Left kidney (tissue), 2 donors: ENCODE results near the gene ENG. TPM values are rescaled to one million over a fixed set of nuclear protein-coding genes. Genes with fewer than 3 reads are reported as not detected.
"Not testable (repeated sequence)": the region's sequence is repeated elsewhere in the genome, so short reads cannot be mapped to it uniquely, and the experiment has no call there.

Experiments
- DNase-seq: peaks from one replicate; pipeline ENCODE4 v3.0.0-alpha.2; 2013
- polyA plus RNA-seq: library from polyadenylated mRNA; unstranded; fragments of 120-200 nt; gene quantifications from one replicate; pipeline ENCODE4 v1.2.1, GENCODE V29; 2013; ENCODE audit not compliant: insufficient read length

Gene ENG
- polyA plus RNA-seq, 1 donor, result 53.5 TPM

DNA sequence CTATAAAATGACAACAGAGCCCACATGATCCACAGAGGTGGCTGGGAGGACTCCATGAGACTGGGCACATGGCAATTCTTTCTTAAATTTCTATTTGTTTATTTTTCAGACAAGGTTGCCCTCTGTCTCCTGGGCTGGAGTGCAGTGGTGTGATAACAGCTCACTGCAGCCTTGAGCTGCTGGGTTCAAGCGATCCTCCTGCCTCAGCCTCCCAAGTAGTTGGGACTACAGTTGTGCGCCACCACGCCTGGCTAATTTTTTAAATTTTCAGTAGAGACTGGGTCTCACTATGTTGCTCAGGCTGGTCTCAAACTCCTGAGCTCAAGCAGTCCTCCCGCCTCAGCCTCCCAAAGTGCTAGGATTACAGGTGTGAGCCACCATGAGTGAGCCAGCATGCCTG lies 8.8 kb downstream of the ENG start:
- not testable (repeated sequence) for DNase-seq

DNA sequence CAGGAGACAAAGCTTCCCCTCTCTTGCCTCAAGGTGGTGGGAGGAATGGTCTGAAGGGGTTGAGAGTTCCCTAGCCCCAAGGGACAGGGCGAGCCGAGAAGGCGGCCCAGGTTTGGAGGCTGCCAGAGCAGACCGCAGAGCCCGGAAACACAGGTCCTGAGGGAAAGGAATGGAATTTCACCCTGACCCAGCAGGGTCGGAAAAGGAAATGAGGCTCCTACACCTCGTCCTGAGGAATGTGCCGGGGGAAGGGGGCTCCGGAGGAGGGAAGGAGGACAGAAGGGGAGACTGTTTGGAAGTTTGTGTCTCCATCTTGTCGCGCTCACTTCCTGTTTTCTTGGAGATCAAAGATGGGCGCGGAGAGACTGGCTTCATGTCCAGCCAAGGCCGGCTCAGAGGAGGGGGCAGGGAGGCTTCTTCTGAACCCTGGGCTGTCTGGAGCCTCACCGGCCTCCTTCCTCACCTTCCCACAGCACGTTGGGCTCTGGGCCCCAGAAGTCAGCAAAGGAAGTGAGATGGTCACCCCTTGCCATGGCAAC lies 9.6 kb downstream of the ENG start:
- no peak for DNase-seq

GRCh38 chr9:127841087-127841835 lies 13.2 kb downstream of the ENG start:
- DNase-seq, result no peak

DNA sequence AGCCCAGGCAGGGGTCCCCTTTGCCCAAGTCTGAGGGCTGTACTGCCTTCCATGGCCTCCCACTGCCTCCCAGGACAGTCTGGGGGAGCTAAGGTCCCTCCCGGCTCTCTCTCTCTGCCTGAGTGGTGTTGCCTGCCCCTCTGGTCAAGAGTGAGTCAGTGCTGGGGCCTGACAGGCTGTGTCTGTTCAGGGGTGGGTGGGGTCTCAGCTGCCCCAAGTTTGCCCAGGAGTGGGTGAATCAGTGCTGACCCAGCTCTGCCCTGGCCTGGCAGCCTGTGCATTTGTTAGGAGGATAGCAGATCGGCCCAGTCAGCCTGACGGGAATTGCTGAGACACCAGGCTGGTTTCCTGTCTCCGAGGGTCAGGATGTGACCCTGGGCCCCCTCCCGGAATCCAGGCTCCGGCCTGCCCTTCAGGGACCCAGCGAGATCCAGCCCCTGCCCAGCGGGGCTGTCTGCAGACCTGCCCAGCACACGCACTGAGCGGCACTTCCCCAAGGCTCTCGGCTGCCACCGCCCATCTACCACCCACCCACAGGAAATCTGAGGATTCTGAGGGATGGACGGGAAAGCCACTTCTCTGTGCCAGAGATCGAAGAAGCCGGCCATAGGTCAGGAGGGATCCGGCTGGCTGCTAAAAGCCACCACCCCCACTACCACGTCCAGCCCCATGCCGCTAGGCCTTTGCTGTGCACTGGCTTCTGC lies 15.9 kb downstream of the ENG start:
- no peak for DNase-seq

- DNase-seq, result no peak
These were observed 17.1 kb downstream of the ENG start for GRCh38 chr9:127837346-127837745.

DNA sequence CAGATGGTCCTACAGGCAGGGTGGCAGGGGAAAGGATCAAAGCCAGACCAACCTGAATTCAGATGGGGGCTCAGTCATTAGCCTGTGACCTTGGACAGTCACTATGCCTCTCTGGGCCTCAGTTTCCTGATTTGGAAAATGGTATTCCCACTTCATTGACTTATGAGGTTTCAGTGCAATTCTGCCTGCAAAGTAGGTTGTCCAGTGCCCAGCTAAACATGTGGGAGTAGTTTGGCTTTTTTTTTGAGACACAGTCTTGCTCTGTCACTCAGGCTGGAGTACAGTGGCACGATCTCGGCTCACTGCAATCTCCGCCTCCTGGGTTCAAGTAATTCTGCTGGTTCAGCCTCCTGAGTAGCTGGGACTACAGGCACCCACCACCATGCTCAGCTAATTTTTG lies 17.9 kb downstream of the ENG start:
- DNase-seq, result not testable (repeated sequence)

DNA sequence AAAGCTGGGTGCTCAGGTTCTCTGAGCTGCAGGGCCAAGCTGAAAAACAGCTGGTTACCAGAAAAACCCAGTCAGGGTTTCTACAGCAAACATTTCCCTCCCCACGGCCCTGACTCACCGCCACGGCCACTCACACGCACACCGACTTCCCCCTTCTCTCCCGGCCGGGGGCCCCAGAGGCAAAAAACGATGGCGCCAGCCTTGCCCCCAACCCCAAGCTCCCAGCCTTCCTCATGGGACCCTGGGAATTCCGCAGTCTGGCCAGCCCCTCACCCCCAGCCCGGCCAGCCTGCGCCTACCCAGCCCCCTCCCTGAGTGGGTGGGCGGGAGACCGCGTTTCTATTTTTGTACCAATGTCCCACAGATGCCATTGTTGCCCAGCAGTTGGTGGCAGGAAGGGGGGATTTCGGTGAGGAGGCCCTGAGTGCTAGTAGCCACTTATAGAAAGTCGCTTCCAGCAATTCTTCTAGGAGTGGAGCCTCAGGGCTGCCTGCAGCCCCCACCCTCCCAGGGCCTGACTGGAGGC lies 18.4 kb downstream of the ENG start:
- no peak for DNase-seq

DNA sequence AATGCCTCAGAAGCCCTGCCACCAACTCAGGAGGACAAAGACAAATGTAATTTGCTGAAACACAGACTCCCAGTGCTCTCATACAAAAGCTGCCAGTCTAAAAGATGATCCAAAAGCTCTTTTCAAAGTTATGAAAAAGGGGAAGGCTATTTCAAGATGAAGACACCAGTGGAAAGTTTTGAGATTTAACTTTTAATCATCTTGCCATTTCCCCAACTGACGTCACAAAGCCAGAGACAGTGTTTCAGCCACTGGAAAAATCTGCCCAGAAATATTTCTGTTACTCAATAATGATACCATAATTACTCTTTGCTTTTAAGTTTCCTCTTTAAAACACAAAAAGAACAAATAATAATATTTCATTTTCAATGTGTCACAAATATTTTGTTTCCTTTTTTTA lies 20.9 kb downstream of the ENG start:
- DNase-seq, result no peak

GRCh38 chr9:127832248-127832647 lies 22.2 kb downstream of the ENG start:
- DNase-seq, result no peak

DNA sequence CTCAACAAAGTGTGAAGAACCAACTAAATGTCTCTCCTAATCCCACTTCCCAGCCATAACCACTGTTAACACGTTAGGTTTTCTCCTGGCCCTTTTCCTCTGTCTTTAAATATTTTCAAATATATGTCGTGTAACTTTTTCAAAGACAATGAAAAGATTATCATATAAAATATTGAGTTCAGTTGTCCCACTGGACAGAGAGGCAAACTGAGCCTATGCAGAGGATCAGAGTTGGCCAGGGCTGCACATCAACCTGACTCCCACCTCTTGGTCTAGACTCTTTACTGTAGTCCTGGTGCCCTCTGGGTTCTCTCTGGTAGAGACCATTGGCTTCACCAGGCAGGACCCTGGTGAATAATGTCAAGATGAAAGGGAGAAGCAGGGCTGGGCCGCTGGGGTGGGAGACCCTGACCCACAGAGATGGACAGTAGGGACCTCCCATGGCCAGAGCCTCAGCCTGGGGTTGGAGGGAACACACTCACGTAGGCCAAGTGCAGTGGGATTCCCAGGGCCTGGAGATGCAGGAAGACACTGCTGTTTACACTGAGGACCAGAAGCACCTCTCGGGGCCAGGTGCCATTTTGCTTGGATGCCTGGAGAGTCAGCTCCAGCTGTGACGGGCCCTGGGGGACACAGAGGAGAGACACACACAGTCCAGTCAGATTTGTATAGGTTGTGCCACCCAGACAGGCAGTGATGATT lies 25.1 kb downstream of the ENG start:
- no peak for DNase-seq

DNA sequence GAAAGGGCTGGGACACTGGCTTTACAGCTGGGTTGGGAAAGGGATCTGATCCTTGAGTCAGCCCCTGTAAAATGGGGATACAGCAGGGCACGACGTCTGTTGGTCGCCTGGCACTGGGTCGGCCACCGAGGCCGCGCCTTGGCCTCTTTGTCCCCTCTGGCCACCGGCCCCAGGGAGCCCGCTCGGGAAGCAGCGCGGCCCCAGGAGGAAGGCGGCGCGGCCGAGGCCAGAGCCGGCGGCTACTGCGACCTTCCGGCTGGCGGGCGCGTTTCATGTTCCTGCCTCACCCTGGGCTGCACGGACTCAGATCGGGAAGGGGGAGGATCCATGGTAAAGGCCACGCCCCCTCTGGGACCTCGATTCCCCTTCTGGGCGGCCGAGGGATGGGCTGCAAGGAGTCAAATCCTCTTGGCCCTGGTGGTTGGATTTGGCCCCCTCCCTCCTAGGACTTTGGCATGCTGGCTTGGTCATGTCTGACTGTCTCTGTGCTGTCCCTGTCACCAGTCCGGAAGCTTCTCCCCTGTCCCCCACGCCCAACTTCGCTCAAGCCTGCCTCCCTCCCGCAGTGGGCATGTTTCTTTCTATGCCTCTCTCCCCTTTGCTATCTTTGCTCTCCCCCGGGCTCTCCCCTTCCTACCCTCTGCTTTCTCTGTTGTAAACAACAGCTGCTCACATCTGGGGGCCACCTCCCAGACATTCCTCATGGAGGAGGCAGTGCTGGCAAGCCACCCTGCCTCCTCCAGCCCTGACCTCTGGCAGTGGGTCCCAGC lies 26.0 kb downstream of the ENG start:
- peak; percentile 86 for DNase-seq

GRCh38 chr9:127826253-127826913 lies 28.1 kb downstream of the ENG start:
- no peak for DNase-seq

GRCh38 chr9:127825319-127826051 lies 29.0 kb downstream of the ENG start:
- no peak for DNase-seq

DNA sequence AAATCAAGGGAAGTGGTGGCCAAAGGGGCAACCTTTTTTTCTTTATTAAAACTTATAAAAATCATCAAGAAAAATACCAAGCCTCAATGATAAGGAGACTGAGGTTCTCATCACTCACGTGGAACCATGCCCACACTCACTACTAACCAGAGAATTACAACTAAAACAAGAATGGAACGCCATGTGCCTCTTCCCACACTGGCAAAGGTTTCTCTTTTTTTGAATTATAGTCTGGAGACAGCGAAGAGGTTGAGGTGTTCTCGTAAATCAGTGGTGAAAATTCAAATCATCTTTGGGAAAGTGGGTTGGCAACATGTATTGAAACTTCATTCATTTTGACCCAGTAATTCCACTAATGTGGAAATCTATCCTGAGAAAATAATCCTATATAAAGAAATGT lies 32.4 kb downstream of the ENG start:
- DNase-seq, result no peak

DNA sequence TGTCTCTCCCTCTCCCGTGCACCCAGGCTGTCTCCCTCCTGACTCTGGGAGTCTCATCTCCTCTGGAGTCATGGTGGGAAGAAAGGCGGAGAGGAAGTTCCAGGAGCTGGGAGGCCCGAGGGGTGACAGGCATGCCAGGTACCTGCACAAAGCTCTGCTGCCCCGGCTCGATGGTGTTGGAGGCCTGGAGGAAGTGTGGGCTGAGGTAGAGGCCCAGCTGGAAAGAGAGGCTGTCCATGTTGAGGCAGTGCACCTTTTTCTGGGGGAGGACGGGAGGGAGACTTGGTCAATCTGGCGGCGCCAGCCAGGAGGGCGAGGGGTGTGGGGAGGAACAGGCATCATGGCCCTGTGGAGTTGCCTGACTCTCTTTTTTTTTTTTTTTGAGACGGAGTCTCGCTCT lies 35.9 kb downstream of the ENG start:
- no peak for DNase-seq

GRCh38 chr9:127817881-127818434 lies 36.5 kb downstream of the ENG start:
- no peak for DNase-seq

- no peak for DNase-seq
These were observed 37.7 kb downstream of the ENG start for GRCh38 chr9:127816728-127817127.

DNA sequence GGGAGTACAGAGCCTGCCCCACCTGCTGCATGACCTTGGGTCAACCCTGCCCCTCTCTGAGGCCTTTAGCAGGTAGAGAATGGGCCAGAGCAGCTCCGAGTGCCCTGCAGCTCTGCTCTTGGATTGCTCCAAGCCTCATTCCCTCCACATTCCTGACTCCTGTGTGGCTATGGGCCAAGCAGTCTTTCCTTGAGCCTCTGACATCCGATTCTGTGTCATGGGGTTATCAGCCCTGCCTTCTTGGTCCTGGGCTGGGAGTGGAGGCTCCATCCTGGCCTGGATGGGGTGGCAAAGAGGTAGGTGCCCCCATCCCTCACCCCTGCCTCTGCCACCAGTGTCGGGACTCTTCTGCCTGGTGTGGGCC lies 38.1 kb downstream of the ENG start:
- DNase-seq, result no peak

- no peak for DNase-seq
These were observed 38.7 kb downstream of the ENG start for GRCh38 chr9:127815512-127816361.
